ENCODE measurements around the gene CCDC116. TPM values are rescaled to one million over a fixed set of nuclear protein-coding genes. Genes with fewer than 3 reads are reported as not detected.
"Not testable (repeated sequence)": the region's sequence is repeated elsewhere in the genome, so short reads cannot be mapped to it uniquely, and the experiment has no call there.

Gene CCDC116
- total and polyA plus RNA-seq, 11 donors: 0.18 to 1.3 (median 0.26) TPM; not detected in 4

DNA sequence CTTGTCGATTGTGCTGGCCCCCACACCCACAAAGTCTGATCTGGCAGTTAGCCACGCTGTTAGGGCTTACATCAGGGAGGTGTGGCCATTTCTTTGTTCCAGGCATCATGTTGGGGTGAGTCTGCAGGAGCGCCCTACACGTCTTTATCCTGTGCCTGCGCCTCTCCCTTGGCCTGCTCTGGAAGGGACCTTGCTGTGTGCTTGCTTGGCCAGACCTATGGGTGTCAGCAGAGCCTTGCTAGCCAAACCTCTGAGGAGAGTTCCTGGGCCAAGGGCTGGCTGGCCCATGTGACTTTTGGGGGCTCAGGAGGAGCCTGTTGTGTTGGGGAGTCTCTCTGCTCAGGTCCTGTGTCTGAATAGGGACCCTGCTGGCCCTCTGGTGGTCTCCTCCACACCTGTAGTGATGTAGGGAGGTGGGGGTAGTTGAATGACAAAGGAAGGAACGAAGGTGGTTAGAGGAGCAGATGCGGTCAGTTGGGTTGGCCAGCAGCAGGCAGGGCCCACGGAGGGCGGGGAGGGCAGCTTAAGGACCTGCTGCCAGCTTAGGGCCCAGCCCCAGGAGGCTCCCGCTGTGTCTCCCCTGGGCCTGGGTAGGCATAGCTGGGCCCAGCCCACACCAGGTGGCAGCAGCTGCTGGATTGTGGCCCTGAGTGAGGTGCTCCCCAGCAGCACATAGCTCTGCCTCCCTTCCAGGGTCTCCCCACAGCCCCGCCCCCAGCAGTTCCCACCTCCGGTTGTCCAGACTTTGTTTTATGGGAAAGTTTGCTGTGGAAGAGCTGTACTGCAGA, 41.2 kb downstream of the CCDC116 start:
- no peak for TF ChIP-seq POLR2A (IDR thresholded peaks at IDR 0.05)
- TF ChIP-seq, protein P1, sequence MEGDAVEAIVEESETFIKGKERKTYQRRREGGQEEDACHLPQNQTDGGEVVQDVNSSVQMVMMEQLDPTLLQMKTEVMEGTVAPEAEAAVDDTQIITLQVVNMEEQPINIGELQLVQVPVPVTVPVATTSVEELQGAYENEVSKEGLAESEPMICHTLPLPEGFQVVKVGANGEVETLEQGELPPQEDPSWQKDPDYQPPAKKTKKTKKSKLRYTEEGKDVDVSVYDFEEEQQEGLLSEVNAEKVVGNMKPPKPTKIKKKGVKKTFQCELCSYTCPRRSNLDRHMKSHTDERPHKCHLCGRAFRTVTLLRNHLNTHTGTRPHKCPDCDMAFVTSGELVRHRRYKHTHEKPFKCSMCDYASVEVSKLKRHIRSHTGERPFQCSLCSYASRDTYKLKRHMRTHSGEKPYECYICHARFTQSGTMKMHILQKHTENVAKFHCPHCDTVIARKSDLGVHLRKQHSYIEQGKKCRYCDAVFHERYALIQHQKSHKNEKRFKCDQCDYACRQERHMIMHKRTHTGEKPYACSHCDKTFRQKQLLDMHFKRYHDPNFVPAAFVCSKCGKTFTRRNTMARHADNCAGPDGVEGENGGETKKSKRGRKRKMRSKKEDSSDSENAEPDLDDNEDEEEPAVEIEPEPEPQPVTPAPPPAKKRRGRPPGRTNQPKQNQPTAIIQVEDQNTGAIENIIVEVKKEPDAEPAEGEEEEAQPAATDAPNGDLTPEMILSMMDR (IDR thresholded peaks at IDR 0.05): no peak
- Histone ChIP-seq H3K36me3 (peaks cover 4 to 71% (median 64%) of the 10 kb centered on the region in 9 donors), H3K4me3 (no peak overlapping the region), H3K4me1 (peaks cover 0 to 13% (median 0%) of the 10 kb centered on the region in 12 donors), H3K27me3 (no peaks in the 10 kb centered on the region), H3K27ac (no peak overlapping the region), H3K9me3 (no peaks in the 10 kb centered on the region)
- ATAC-seq: no peak
- intact Hi-C loops (cut with DNase I): no loop called here
- WGBS, 4 donors: 87 to 97% (median 92%) methylated on average over 12 of the region's 12 CpGs
- peak in 1 of 5 donors; percentile 41 for DNase-seq

DNA sequence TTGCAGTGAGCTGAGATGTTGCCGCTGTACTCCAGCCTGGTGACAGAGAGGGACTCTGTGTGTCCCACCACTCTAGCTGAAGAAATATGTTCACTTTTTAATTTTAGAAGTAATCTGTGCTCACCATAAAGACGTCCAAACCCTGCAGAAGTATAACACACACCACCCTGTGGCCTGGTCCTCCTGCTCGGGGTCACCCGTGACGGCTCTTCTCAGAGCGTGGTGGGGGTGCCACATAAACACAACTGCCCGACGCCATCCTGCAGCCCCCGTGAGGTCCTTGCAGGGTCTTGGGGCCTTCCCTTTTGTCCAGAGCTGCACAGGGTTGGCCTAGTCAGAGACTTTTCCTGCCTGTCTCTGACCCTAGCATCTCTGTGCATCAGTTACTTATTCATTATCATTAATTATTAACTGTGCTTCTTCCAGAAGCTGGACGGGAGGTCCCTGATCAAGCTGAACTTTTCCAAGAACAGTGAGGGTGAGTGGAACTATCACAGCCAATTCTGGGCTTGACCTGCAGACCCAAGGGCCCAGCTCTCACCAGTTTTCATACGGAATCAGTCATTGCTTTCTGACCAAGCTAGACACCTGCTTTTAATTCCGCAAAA, 42.2 kb downstream of the CCDC116 start:
- no peaks in the 10 kb centered on the region for H3K27me3 ChIP-seq
- no peak overlapping the region for H3K27ac ChIP-seq
- no peak for TF ChIP-seq POLR2A (IDR thresholded peaks at IDR 0.05)
- TF ChIP-seq, protein P1 (IDR thresholded peaks at IDR 0.05): no peak
- ATAC-seq: no peak
- WGBS, 4 donors: 94 to 99% (median 96%) methylated on average over 12 of the region's 12 CpGs
- peaks cover 0 to 13% (median 0%) of the 10 kb centered on the region in 12 donors for H3K4me1 ChIP-seq
- intact Hi-C loops (cut with DNase I): no loop called here
- no peaks in the 10 kb centered on the region for H3K9me3 ChIP-seq
- peak in 1 of 5 donors; percentile 22 for DNase-seq
- H3K36me3 ChIP-seq: peaks cover 4 to 67% (median 61%) of the 10 kb centered on the region in 9 donors
- no peak overlapping the region for H3K4me3 ChIP-seq

DNA sequence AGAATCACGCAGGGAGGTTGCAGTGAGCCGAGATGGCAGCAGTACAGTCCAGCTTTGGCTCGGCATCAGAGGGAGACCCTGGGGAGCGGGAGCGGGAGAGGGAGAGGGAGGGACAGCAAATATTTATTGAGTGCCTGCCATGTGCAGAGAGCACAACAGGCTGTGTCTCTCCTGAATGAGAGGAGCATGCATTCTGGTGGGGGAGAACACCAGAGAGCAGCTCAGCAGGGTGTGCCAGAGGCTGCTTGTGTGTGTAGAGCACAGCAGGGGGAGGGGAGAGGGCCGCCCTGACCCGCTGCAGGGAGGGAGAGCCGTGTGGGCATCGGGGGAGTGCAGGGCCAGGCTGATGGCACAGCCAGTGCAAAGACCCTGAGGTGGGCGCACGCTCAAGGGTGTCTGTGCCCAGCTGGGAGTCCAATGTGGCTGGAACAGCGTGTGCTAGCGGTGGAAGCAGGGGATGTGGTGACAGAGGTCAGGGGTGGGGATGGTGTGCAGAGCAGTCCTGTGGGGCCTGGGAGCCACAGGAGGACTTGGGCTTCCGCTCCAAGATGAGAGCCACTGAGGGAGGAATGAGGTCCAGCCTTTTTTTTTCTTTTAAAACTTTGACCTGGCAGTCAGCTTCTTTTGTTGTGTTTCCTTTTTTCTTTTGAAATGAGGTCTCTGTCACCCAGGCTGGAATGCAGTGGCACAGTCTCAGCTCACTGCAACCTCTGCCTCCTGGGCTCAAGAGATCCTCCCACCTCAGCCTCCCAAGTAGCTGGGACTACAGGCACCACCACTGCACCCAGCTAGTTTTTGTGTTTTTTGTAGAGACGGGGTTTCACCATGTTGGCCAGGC, 45.3 kb downstream of the CCDC116 start:
- Histone ChIP-seq H3K36me3 (peaks cover 4 to 58% (median 52%) of the 10 kb centered on the region in 9 donors), H3K27me3 (no peaks in the 10 kb centered on the region), H3K9me3 (no peaks in the 10 kb centered on the region), H3K4me1 (no peaks in the 10 kb centered on the region), H3K27ac (no peak overlapping the region), H3K4me3 (no peak overlapping the region)
- intact Hi-C loops (cut with DNase I): no loop called here
- ATAC-seq (peak in 1 of 4 donors; percentile 16), DNase-seq (no peak)
- TF ChIP-seq POLR2A (IDR thresholded peaks at IDR 0.05): no peak
- TF ChIP-seq, protein P1 (IDR thresholded peaks at IDR 0.05): no peak
- WGBS, 4 donors: 85 to 89% (median 85%) methylated on average over 14 to 15 of the region's 15 CpGs

DNA sequence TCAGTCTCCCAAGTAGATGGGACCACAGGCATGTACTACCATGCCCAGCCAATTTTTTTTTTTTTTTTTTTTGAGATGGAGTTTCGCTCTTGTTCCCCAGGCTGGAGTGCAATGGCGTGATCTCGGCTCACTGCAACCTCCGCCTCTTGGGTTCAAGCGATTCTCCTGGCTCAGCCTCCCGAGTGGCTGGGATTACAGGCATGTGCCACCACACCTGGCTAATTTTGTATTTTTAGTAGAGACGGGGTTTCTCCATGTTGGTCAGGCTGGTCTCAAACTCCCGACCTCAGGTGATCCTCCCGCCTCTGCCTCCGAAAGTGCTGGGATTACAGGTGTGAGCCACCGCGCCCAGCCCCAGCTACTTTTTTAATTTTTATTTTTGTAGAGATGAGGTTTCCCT, 46.3 kb downstream of the CCDC116 start:
- H3K27me3 ChIP-seq; H3K4me3 ChIP-seq; DNase-seq; ATAC-seq; H3K4me1 ChIP-seq; H3K9me3 ChIP-seq; H3K27ac ChIP-seq; intact Hi-C loops (cut with DNase I): not testable (repeated sequence)
- 97 to 99% (median 98%) methylated on average over 12 of the region's 12 CpGs for WGBS, 4 donors
- peaks cover 4 to 58% (median 52%) of the 10 kb centered on the region in 9 donors for H3K36me3 ChIP-seq
